T-cell (primary cell): Measurements from ENCODE around the gene AMOT. TPM values are rescaled to one million over a fixed set of nuclear protein-coding genes. Genes with fewer than 3 reads are reported as not detected.

Experiments
- ATAC-seq, 4 experiments: fragments of 200-7000 bp in 3 of 4; fragments of 150-1000 bp in 1 of 4; cut with Tn5 transposase; replicated peaks in 1 of 4; 1 replicate in 3 of 4; 2 replicates in 1 of 4; pipeline ENCODE4 v1.10.0; 2021; ENCODE audit warnings: moderate library complexity in 3 of 4, mild to moderate bottlenecking in 2 of 4, moderate number of reproducible peaks in 1 of 4
- CTCF ChIA-PET, 2 donors: fragments of 300-600 bp; sonication (Branson Sonifier 250); formaldehyde crosslinking; loops; one replicate each; lab custom pipeline; 2022; ENCODE audit warnings: antibody characterized with exemption in 2 of 2; lab: Charles Lee
- POLR2A ChIA-PET, 2 donors: fragments of 300-600 bp; sonication (Branson Sonifier 250); formaldehyde crosslinking; loops; one replicate each; lab custom pipeline; 2022; ENCODE audit warnings: antibody characterized with exemption in 2 of 2; lab: Charles Lee
- DNase-seq, 35 experiments: peaks; one replicate each; pipeline versions ENCODE4 v3.0.0 to v3.0.0-alpha.2; 2013 to 2023
- H3K27ac ChIP-seq: one replicate; pipeline ENCODE4 v1.5.1; 2013; ENCODE audit warnings: low read length
- H3K27me3 ChIP-seq, 2 experiments: replicated peaks in 1 of 2; 1 replicate in 1 of 2; 2 replicates in 1 of 2; pipeline versions ENCODE4 v1.6.1 to v1.7.0; 2013; ENCODE audit warnings: low read length in 1 of 2, mixed read lengths in 1 of 2; ENCODE audit not compliant: control insufficient read depth in 2 of 2, insufficient read depth in 2 of 2; ENCODE audit errors: extremely low read depth in 1 of 2
- H3K36me3 ChIP-seq, 2 donors: 1 replicate in 1 of 2; 2 replicates in 1 of 2; pipeline versions ENCODE4 v1.6.1 to v1.7.0; 2013; ENCODE audit warnings: low read length in 1 of 2; ENCODE audit not compliant: control insufficient read depth in 2 of 2, insufficient read depth in 1 of 2; ENCODE audit errors: extremely low read depth in 1 of 2
- H3K4me1 ChIP-seq, 2 experiments: 1 replicate in 1 of 2; 2 replicates in 1 of 2; pipeline versions ENCODE4 v1.6.1 to v1.7.0; 2013; ENCODE audit warnings: low read length in 2 of 2, mixed read lengths in 1 of 2; ENCODE audit not compliant: insufficient read depth in 2 of 2, control insufficient read depth in 1 of 2; ENCODE audit errors: extremely low read depth in 1 of 2
- H3K4me3 ChIP-seq, 2 donors: 1 replicate in 1 of 2; 2 replicates in 1 of 2; pipeline versions ENCODE4 v1.5.1 to v1.7.0; 2013; ENCODE audit warnings: mild to moderate bottlenecking in 2 of 2, low read length in 1 of 2, moderate library complexity in 1 of 2; ENCODE audit not compliant: control insufficient read depth in 1 of 2; ENCODE audit errors: extremely low read depth in 1 of 2
- H3K9me3 ChIP-seq: 2 replicates; pipeline ENCODE4 v1.7.0; 2013
- H3K27ac Mint-ChIP-seq, 2 donors: one replicate each; pipeline ENCODE4 v1.8.0; 2020 to 2021; ENCODE audit warnings: mild to moderate bottlenecking in 2 of 2, mixed read lengths in 2 of 2
- H3K27me3 Mint-ChIP-seq, 2 donors: one replicate each; pipeline ENCODE4 v1.8.0; 2021 to 2022; ENCODE audit warnings: mixed read lengths in 2 of 2
- H3K36me3 Mint-ChIP-seq: one replicate; pipeline ENCODE4 v1.8.0; 2021; ENCODE audit warnings: mixed read lengths
- H3K4me1 Mint-ChIP-seq, 3 donors: one replicate each; pipeline ENCODE4 v1.8.0; 2020 to 2022; ENCODE audit warnings: mixed read lengths in 3 of 3, mild to moderate bottlenecking in 1 of 3
- H3K4me3 Mint-ChIP-seq, 3 donors: one replicate each; pipeline ENCODE4 v1.8.0; 2020 to 2022; ENCODE audit warnings: mild to moderate bottlenecking in 3 of 3, mixed read lengths in 3 of 3, moderate library complexity in 3 of 3
- H3K9me3 Mint-ChIP-seq, 3 donors: one replicate each; pipeline ENCODE4 v1.8.0; 2020 to 2022; ENCODE audit warnings: mixed read lengths in 3 of 3
- WGBS: methylation state at CpG from one replicate; pipeline ENCODE4 v1.1.5; 2013; ENCODE audit warnings: missing lambda C conversion rate; ENCODE audit not compliant: insufficient coverage; 5-methylcytosine and 5-hydroxymethylcytosine counted together
- total RNA-seq, 35 experiments: library from RNA in 6 of 35; stranded (reverse) in 6 of 35; fragments of 120-200 nt in 1 of 35; gene quantifications; one replicate each; pipeline versions ENCODE4 v1.2.1 to v1.2.4 and lab custom pipeline; 2013 to 2026

AMOT gene
- total RNA-seq, 5 donors from 2014 or later (not counting 1 experiment from before 2014, with no cell fraction given): 2.7 to 3.9 (median 3.6) TPM

DNA sequence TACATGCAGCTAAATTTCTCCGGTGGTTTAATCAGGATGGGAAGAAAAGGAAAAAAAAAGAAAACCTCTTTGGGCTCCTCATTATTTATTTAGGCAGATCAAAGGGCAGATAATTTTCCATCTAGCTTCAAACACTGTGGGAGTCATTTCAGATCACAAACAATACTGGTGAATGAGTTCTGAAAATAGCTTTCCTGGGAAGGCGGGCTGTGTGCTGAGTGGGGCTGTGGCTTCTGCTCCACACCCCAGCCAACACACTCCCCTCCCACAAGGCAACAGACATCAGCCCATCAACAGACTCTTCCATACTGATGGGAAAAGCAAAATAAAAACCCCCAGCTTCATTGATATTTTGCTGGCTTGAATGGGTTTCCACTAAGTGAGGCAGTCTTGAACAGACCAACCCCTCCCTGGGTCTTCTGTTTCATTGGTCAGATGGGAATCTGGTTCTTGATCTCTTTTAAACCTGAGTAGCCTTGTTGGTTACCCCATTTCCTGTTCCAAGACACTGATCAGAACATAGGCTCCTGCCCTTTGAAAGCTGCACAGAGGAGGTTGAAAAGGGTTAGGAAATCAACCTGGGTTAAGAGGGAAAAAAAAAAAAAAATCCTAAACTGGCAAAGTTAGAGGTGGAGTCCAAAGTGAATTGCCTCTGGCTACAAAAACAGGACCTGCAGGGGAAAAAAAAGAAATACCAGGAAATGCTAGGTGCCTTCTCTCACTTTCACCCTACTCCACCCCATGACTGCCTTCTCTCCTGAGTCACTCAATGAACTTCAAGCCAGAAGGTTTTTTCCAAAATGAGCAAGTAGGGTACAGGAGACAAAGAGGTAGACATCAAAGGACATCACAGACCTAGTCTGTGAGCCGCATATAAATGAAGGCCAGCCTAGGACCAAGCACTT, 20.0 kb downstream of the AMOT start:
- H3K27me3 ChIP-seq: no peaks in the 10 kb centered on the region
- H3K4me1 ChIP-seq: no peaks in the 10 kb centered on the region
- WGBS: 86% methylated on average over 1 of the region's 3 CpGs
- Mint-ChIP-seq H3K27ac (no peak overlapping the region), H3K27me3 (peaks cover 0 to 4% of the 10 kb centered on the region in 2 donors), H3K9me3 (no peaks in the 10 kb centered on the region), H3K4me1 (no peaks in the 10 kb centered on the region), H3K36me3 (peaks cover 3% of the 10 kb centered on the region), H3K4me3 (no peak overlapping the region)
- H3K4me3 ChIP-seq: no peak overlapping the region
- ATAC-seq (no peak), DNase-seq (no peak)
- H3K36me3 ChIP-seq: no peaks in the 10 kb centered on the region
- CTCF ChIA-PET: no interaction called here
- POLR2A ChIA-PET: no interaction called here
- H3K9me3 ChIP-seq: no peaks in the 10 kb centered on the region
- H3K27ac ChIP-seq: no peak overlapping the region

- POLR2A ChIA-PET: no interaction called here
- Histone ChIP-seq H3K4me1 (no peaks in the 10 kb centered on the region), H3K4me3 (no peak overlapping the region), H3K27me3 (no peaks in the 10 kb centered on the region), H3K36me3 (no peaks in the 10 kb centered on the region), H3K27ac (no peak overlapping the region), H3K9me3 (no peaks in the 10 kb centered on the region)
- DNase-seq (no peak), ATAC-seq (no peak)
- peaks cover 0 to 4% of the 10 kb centered on the region in 2 donors for H3K27me3 Mint-ChIP-seq
- H3K27ac Mint-ChIP-seq: no peak overlapping the region
- H3K9me3 Mint-ChIP-seq: no peaks in the 10 kb centered on the region
- no CpG with 5 or more reads among the region's 1 CpG for WGBS
- H3K36me3 Mint-ChIP-seq: peaks cover 3% of the 10 kb centered on the region
- no peaks in the 10 kb centered on the region for H3K4me1 Mint-ChIP-seq
- no peak overlapping the region for H3K4me3 Mint-ChIP-seq
- CTCF ChIA-PET: no interaction called here
Observed at GRCh38 chrX:112819813-112820212, 20.8 kb downstream of the AMOT start.

DNA sequence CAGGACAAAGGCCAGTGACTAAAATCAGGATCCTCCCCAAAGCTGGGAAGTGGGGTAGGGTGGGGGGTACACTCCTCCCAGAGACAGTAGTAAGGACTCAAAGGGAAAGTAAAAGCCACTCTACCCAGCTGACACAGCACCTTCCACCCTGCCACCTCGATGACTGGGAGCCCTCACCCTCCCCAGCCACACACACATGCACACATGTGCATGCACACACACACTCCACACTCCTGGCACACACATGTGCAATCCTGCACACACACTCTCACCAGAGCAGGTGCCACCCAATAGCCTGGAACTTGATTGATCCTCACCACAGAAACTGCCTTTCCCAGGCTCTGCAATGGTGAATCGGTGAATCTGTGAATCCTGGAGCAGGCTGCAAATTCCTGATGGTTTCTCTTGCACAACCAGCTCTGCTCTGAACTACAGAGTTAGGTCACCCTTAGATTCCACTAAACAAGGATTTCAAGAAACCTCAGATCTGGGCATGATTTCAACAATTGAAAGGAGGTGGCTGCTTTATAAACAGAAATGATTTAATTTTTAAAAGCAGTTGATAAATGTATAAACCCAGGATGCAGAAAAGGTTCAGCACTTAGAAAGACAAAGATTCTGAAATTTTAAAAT, 21.5 kb downstream of the AMOT start:
- no peaks in the 10 kb centered on the region for H3K4me1 Mint-ChIP-seq
- H3K27me3 Mint-ChIP-seq: peaks cover 0 to 4% of the 10 kb centered on the region in 2 donors
- ChIA-PET POLR2A (no interaction called here), CTCF (no interaction called here)
- H3K27ac Mint-ChIP-seq: no peak overlapping the region
- WGBS: 0% methylated on average over 1 of the region's 2 CpGs
- Histone ChIP-seq H3K4me1 (no peaks in the 10 kb centered on the region), H3K36me3 (no peaks in the 10 kb centered on the region), H3K27ac (no peak overlapping the region), H3K4me3 (no peak overlapping the region), H3K27me3 (no peaks in the 10 kb centered on the region), H3K9me3 (no peaks in the 10 kb centered on the region)
- DNase-seq: no peak
- H3K4me3 Mint-ChIP-seq: no peak overlapping the region
- ATAC-seq: no peak
- H3K9me3 Mint-ChIP-seq: no peaks in the 10 kb centered on the region
- peaks cover 3% of the 10 kb centered on the region for H3K36me3 Mint-ChIP-seq

- no peaks in the 10 kb centered on the region for H3K4me1 Mint-ChIP-seq
- no peaks in the 10 kb centered on the region for H3K27me3 ChIP-seq
Observed at GRCh38 chrX:112818114-112819007, 22.3 kb downstream of the AMOT start.

DNA sequence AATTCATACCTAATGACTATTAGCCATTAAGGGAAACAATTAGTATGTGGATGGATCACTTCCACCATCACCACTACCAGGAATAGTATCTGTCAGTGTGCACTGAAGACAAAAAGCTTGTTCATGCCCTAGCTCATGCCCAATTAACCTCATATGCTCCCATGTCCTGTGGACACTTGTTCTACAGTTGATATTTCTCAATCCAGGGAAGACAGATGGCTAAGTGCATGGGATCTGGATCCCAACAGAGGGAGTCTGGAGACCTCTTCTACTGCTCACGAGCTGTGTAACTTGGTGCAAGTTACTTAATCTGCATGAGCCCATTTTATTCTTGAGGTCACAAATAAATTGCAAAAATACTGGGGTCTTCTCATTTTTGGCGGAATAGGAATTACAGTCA, 23.7 kb downstream of the AMOT start:
- ATAC-seq (no peak), DNase-seq (no peak)
- no peak overlapping the region for H3K27ac Mint-ChIP-seq
- H3K4me3 ChIP-seq: no peak overlapping the region
- peaks cover 5% of the 10 kb centered on the region for H3K36me3 Mint-ChIP-seq
- H3K4me1 Mint-ChIP-seq: no peaks in the 10 kb centered on the region
- H3K4me1 ChIP-seq: no peaks in the 10 kb centered on the region
- no peak overlapping the region for H3K4me3 Mint-ChIP-seq
- ChIA-PET POLR2A (no interaction called here), CTCF (no interaction called here)
- H3K9me3 ChIP-seq: no peaks in the 10 kb centered on the region
- H3K27ac ChIP-seq: no peak overlapping the region
- WGBS: no CpG with 5 or more reads among the region's 2 CpGs
- H3K27me3 Mint-ChIP-seq: peaks cover 0 to 11% of the 10 kb centered on the region in 2 donors
- no peaks in the 10 kb centered on the region for H3K9me3 Mint-ChIP-seq
- no peaks in the 10 kb centered on the region for H3K27me3 ChIP-seq
- H3K36me3 ChIP-seq: no peaks in the 10 kb centered on the region

More at GRCh38 chrX:112818114-112819007, 22.3 kb downstream of the AMOT start:
- Mint-ChIP-seq H3K9me3 (no peaks in the 10 kb centered on the region), H3K36me3 (peaks cover 6% of the 10 kb centered on the region), H3K27ac (no peak overlapping the region), H3K27me3 (peaks cover 0 to 6% of the 10 kb centered on the region in 2 donors), H3K4me3 (no peak overlapping the region)
- no peak for DNase-seq
- H3K4me1 ChIP-seq: no peaks in the 10 kb centered on the region
- WGBS: 80% methylated on average over 1 of the region's 11 CpGs
- ATAC-seq: no peak
- H3K4me3 ChIP-seq: no peak overlapping the region
- ChIA-PET POLR2A (no interaction called here), CTCF (no interaction called here)
- H3K9me3 ChIP-seq: no peaks in the 10 kb centered on the region
- H3K27ac ChIP-seq: no peak overlapping the region
- H3K36me3 ChIP-seq: no peaks in the 10 kb centered on the region

DNA sequence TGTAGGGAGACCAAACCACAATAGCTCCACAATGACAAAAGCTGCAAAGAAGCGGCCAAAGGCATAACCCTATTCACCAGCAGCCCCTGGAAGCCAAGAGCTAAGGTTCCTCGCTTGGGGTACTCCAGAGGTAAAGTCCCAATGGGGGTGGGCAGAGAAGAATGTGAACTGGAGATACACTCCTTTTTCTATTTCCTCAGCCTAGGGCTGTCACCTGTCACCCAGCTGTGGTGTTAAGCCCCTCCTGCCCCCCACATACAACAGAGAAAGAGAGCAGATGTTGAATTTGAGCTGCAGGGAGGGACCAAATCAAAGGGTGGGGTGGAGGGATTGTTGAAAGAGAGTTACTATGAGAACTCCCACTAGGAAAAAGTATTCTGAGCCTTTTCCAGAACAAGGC, 26.1 kb downstream of the AMOT start:
- Histone ChIP-seq H3K27me3 (no peaks in the 10 kb centered on the region), H3K4me1 (no peaks in the 10 kb centered on the region), H3K9me3 (no peaks in the 10 kb centered on the region), H3K27ac (no peak overlapping the region), H3K36me3 (no peaks in the 10 kb centered on the region), H3K4me3 (no peak overlapping the region)
- ChIA-PET POLR2A (no interaction called here), CTCF (no interaction called here)
- no peak overlapping the region for H3K27ac Mint-ChIP-seq
- no peak for ATAC-seq
- no peak for DNase-seq
- H3K9me3 Mint-ChIP-seq: no peaks in the 10 kb centered on the region
- WGBS: no CpG with 5 or more reads among the region's 2 CpGs
- H3K27me3 Mint-ChIP-seq: peaks cover 0 to 13% of the 10 kb centered on the region in 2 donors
- peaks cover 8% of the 10 kb centered on the region for H3K36me3 Mint-ChIP-seq
- no peaks in the 10 kb centered on the region for H3K4me1 Mint-ChIP-seq
- no peak overlapping the region for H3K4me3 Mint-ChIP-seq
